A673 (cell line): ENCODE data around the gene TPGS2. TPM values are rescaled to one million over a fixed set of nuclear protein-coding genes. Genes with fewer than 3 reads are reported as not detected.

ENCODE experiments used
- BruUV-seq: library from RNA; stranded (reverse); fragments of 400-500 nt; replicated peaks from 2 replicates; lab custom pipeline; 2021; lab: Mats Ljungman, UMichigan
- CTCF ChIA-PET: fragments of 300-600 bp; sonication (Branson Sonifier 250); formaldehyde crosslinking; loops from one replicate; lab custom pipeline; 2022; ENCODE audit warnings: antibody characterized with exemption; lab: Charles Lee
- POLR2A ChIA-PET: fragments of 300-600 bp; sonication (Branson Sonifier 250); formaldehyde crosslinking; loops from one replicate; lab custom pipeline; 2022; ENCODE audit warnings: antibody characterized with exemption; ENCODE audit not compliant: low non-redundant PET; lab: Charles Lee
- DNase-seq: peaks from one replicate; pipeline ENCODE4 v3.0.0-alpha.2; 2015; ENCODE audit warnings: low spot score
- H3K27ac ChIP-seq: fragments of 200-600 bp; sonication (generic); 2 replicates; pipeline ENCODE4 v1.5.1; 2016; ENCODE audit warnings: mixed run types, low read depth, mild to moderate bottlenecking, mixed read lengths, antibody characterized with exemption, low read length; ENCODE audit not compliant: poor library complexity, severe bottlenecking
- H3K27me3 ChIP-seq: fragments of 200-600 bp; sonication (generic); replicated peaks from 2 replicates; pipeline ENCODE4 v1.6.1; 2017; ENCODE audit warnings: mixed run types, low read depth, mild to moderate bottlenecking, mixed read lengths, antibody characterized with exemption, low read length; ENCODE audit not compliant: insufficient read depth, poor library complexity
- H3K36me3 ChIP-seq: fragments of 200-600 bp; sonication (generic); 2 replicates; pipeline ENCODE4 v1.6.1; 2016; ENCODE audit warnings: mixed run types, mild to moderate bottlenecking, mixed read lengths, antibody characterized with exemption, low read length; ENCODE audit not compliant: insufficient read depth, poor library complexity, severe bottlenecking
- H3K4me1 ChIP-seq: fragments of 200-600 bp; sonication (generic); 2 replicates; pipeline ENCODE4 v1.6.1; 2017; ENCODE audit warnings: mixed run types, mild to moderate bottlenecking, mixed read lengths, antibody characterized with exemption, low read length; ENCODE audit not compliant: insufficient read depth, poor library complexity, severe bottlenecking
- H3K4me3 ChIP-seq: fragments of 200-600 bp; sonication (generic); 2 replicates; pipeline ENCODE4 v1.5.1; 2016; ENCODE audit warnings: low read depth, mixed run types, mild to moderate bottlenecking, mixed read lengths, low read length; ENCODE audit not compliant: poor library complexity, severe bottlenecking
- H3K9me3 ChIP-seq: fragments of 200-600 bp; sonication (generic); 2 replicates; pipeline ENCODE4 v1.6.1; 2016; ENCODE audit warnings: mixed run types, low read depth, mild to moderate bottlenecking, mixed read lengths, antibody characterized with exemption, low read length; ENCODE audit not compliant: poor library complexity, severe bottlenecking
- CTCF ChIP-seq: fragments of 300-800, 200-600 bp; sonication (generic); conservative IDR thresholded peaks from 2 replicates; pipeline ENCODE4 v1.5.1; 2017; ENCODE audit warnings: low read depth, mild to moderate bottlenecking, antibody characterized with exemption, low read length, moderate library complexity, mixed read lengths
- EZH2 ChIP-seq: fragments of 200-600 bp; sonication (generic); IDR thresholded peaks from 2 replicates; pipeline ENCODE4 v1.6.1; 2017; ENCODE audit warnings: borderline replicate concordance, low read depth, mild to moderate bottlenecking, mixed read lengths, antibody characterized with exemption, low read length; ENCODE audit not compliant: poor library complexity, severe bottlenecking
- intact Hi-C: fragments of 100-400 bp; cut with micrococcal nuclease; formaldehyde crosslinking; loops from one replicate; pipeline ENCODE4 v1.10.0; 2022; ENCODE audit not compliant: unreplicated experiment
- total RNA-seq: library from RNA; stranded (reverse); gene quantifications from 2 replicates; pipeline ENCODE4 v1.2.3, GENCODE V29; 2021

TPGS2 gene
- total RNA-seq, 1 experiment from 2014 or later, result 106 TPM

GRCh38 chr18:36775396-36775795 lies 53.4 kb downstream of the TPGS2 start:
- Histone ChIP-seq H3K4me1 (peaks cover 4% of the 10 kb centered on the region), H3K27me3 (no peaks in the 10 kb centered on the region), H3K27ac (no peak overlapping the region), H3K4me3 (no peak overlapping the region), H3K9me3 (no peaks in the 10 kb centered on the region), H3K36me3 (no peaks in the 10 kb centered on the region)
- no peak for DNase-seq
- BruUV-seq, result no TSS peak
- CTCF ChIA-PET, result no interaction called here
- TF ChIP-seq EZH2, result no peak
- no peak for TF ChIP-seq CTCF
- POLR2A ChIA-PET, result no interaction called here
- intact Hi-C loops, result no loop called here

DNA sequence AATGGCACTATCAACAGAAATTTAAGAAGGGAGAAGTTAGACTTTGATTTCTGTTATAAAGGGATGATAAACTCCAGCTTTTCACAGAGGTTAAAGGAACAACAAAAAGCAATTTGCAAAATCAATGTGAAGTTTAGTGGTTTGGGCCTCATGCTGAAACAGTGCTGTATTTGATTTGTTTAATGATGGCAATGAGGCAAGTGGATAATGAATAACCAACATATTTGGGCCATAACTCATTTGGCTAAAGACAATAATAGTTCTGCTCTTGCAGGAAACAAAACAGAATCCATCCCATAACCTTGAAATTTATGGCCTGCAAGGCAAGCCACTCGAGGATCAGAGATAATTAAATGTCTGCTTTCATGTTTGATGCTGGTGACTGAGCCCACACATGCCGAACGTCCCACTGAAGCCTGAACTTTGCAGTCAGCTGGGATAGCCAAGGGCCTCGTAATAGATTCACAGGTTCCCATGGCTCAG lies 56.5 kb downstream of the TPGS2 start:
- no TSS peak for BruUV-seq
- CTCF ChIA-PET, result no interaction called here

GRCh38 chr18:36771245-36771644 lies 57.6 kb downstream of the TPGS2 start:
- Histone ChIP-seq H3K9me3 (no peaks in the 10 kb centered on the region), H3K27me3 (no peaks in the 10 kb centered on the region), H3K4me3 (no peak overlapping the region), H3K27ac (no peak overlapping the region), H3K36me3 (no peaks in the 10 kb centered on the region), H3K4me1 (peaks cover 14% of the 10 kb centered on the region)
- intact Hi-C loops, result no loop called here
- ChIA-PET CTCF (no interaction called here), POLR2A (no interaction called here)
- no peak for DNase-seq
- BruUV-seq, result no TSS peak
- TF ChIP-seq EZH2 (no peak), CTCF (no peak)

More for the DNA sequence above, 56.5 kb downstream of the TPGS2 start:
- Histone ChIP-seq H3K4me1 (peaks cover 4% of the 10 kb centered on the region), H3K27ac (no peak overlapping the region), H3K9me3 (no peaks in the 10 kb centered on the region), H3K27me3 (no peaks in the 10 kb centered on the region), H3K4me3 (no peak overlapping the region), H3K36me3 (no peaks in the 10 kb centered on the region)
- no peak for TF ChIP-seq EZH2
- DNase-seq, result no peak
- POLR2A ChIA-PET, result no interaction called here
- intact Hi-C loops, result no loop called here

- BruUV-seq, result no TSS peak
- H3K27ac ChIP-seq, result no peak overlapping the region
- DNase-seq, result no peak
- peaks cover 15% of the 10 kb centered on the region for H3K4me1 ChIP-seq
- intact Hi-C loops, result no loop called here
- no peaks in the 10 kb centered on the region for H3K9me3 ChIP-seq
- TF ChIP-seq CTCF (no peak), EZH2 (no peak)
- CTCF ChIA-PET, result no interaction called here
- no peaks in the 10 kb centered on the region for H3K36me3 ChIP-seq
- POLR2A ChIA-PET, result no interaction called here
- no peaks in the 10 kb centered on the region for H3K27me3 ChIP-seq
- H3K4me3 ChIP-seq, result no peak overlapping the region
These were observed 58.4 kb downstream of the TPGS2 start for GRCh38 chr18:36770315-36770946.
